SH-SY5Y (cell line): ENCODE results near the gene PTCD2.

Source experiments
- GATA2 ChIP-seq: IDR thresholded peaks from 2 replicates; pipeline ENCODE4 v1.6.1; 2011; ENCODE audit warnings: mild to moderate bottlenecking, low read depth, low read length
- GATA3 ChIP-seq: IDR thresholded peaks from 2 replicates; pipeline ENCODE4 v1.6.1; 2011; ENCODE audit warnings: low read depth, mild to moderate bottlenecking, low read length, moderate library complexity

Gene PTCD2

GRCh38 chr5:72307968-72308852, 12.0 kb upstream of the PTCD2 start:
- peak; percentile 18; the same call in 1 of the 2 replicates for TF ChIP-seq GATA2
- no peak for TF ChIP-seq GATA3

DNA sequence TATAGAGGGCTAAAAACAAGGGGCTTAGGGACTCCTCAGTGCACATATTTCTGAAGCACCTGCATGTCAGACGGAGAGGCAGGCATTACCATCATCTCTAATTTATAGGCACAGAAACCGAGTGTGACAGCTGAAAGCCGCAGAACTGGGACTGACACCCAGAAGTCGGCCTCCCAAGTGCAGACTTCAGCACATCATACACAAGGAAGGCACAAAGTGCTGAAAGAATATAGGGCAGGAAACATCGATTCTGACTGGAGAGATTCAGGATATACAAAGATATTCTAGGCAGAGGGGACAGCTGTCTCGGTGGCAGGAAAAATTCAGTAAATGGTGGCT, 11.4 kb upstream of the PTCD2 start:
- no peak for TF ChIP-seq GATA2
- no peak for TF ChIP-seq GATA3

- no peak for TF ChIP-seq GATA2
- TF ChIP-seq GATA3 = no peak
Measured at GRCh38 chr5:72313141-72313540, 7.0 kb upstream of the PTCD2 start.

- TF ChIP-seq GATA3 = no peak
- no peak for TF ChIP-seq GATA2
Measured at GRCh38 chr5:72314571-72315172, 5.5 kb upstream of the PTCD2 start.

DNA sequence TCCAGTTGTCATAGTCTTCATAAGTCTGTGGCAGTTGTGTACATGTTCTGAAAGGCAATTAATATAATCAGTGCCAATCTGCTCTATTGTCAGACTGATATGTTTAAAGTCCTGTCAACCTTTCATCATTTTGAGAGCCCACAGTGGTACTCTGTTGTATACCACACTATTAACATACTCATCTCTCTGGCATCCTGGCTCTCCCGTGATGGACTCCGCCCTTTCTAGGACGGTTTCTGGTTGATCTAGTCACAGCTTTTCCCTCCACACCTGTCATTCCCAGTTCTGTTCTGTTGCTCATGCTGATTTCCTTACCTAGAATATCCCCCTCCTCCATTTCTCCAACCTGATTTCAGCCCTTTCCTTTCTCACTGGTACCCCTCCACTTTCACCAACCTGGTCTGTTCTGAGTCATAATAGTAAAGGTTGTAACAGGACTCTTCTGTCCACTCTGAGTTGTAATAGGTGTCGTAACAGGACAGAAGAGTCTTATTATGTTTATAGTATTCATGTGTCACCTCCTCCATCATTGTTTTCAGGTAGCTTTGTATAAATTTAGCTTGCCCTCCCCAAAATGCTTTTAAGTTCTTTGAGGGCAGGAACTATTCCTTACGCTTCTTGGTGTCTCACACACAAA, 4.1 kb downstream of the PTCD2 start:
- TF ChIP-seq GATA3 = no peak
- TF ChIP-seq GATA2 = no peak

DNA sequence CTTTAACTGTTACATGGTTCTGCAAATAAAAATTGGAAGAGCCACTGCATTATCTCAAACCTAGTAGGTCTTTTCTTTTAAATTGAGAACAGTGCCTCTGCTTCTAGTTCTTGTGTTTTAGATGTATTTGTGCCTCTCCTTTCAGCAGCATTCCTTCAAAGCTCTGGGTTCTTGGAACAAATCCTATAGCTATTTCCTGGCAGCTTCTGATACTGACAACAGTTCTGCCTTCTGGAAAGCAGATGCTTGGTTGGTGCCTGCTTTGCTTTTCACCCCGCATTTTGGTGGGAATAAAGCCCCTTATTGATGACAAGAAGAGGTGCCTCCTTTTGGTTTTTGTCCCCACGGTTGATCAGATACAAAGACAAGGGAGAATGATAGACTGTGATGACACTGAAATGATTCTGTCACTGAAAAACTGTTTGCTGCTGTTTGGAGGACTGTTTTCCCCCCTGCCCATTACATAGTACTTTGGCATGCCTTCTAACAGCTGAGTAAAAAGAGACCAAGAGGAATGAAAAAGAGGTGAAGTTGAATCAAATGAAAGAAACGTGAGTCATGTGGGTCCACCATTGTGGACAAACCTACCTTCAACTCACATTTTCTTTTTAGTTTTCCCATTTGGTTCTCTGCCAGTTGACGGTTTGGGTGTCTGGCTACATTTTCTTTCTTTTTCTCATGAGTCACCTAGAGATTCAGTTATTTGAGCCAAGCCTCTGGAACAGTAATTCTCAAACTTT, 5.6 kb downstream of the PTCD2 start:
- TF ChIP-seq GATA3 (no peak), GATA2 (no peak)

DNA sequence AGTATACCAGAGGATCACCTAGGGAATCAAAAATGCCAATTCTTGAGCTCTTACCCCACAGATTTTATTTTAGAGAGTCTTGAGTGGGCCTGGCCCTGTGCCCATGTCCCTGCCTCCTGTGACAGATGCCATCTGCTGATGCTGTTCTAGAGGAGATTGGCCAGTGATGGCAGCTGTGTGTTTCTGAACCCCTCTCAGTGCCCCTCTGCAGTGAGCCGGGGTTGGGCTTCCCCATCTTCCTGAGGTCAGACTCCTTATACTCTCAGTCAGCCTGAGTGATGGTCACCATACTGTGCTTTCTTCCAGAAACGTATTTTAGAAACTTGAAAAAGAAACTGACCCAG, 6.1 kb downstream of the PTCD2 start:
- TF ChIP-seq GATA2 (no peak), GATA3 (no peak)

- TF ChIP-seq GATA3 = no peak
Measured at GRCh38 chr5:72328172-72328571, 8.0 kb downstream of the PTCD2 start.

DNA sequence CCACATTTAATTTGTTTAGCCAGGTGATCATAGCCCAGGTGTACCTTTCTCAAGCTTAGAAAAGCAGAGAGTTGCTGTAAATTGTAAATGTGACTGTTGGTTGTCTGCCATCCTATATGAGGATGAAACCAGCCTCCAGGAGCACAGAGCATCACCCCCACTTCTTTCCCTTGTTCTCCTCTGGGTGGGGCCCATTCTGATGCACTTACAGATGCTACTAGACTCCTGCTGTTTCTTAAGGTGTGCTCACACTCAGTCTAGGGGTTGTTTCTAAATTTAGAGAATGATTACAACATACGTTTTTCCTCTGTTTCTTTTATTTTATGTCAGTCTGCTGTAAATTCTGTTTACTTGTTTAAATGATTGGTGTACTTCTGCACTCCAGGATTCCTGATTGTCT, 10.5 kb downstream of the PTCD2 start:
- TF ChIP-seq GATA3 (no peak), GATA2 (no peak)

- TF ChIP-seq GATA3 (no peak), GATA2 (no peak)
Measured at GRCh38 chr5:72337159-72337558, 17.0 kb downstream of the PTCD2 start.

GRCh38 chr5:72338689-72339209, 18.6 kb downstream of the PTCD2 start:
- no peak for TF ChIP-seq GATA2
- TF ChIP-seq GATA3 = no peak

DNA sequence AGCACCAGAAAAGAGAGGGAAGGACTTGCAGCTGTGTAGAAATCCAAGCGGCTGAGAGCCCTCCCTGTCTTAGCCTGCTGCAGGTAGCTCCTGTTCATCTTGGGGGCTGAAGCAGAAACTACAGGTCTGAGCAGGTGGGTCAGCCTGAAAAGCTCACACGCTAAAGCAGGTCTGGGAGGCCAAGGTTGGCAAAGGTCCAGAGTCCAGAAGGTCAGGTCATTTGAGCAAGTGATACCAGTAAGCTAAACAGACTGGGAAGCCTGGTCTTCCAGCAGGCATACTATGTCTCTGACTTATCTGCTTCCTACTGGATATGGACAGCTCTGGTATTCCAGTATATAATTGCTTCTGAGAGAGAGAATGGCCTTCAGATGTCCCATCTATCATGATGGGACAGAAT, 26.2 kb downstream of the PTCD2 start:
- no peak for TF ChIP-seq GATA2
- TF ChIP-seq GATA3 = no peak

DNA sequence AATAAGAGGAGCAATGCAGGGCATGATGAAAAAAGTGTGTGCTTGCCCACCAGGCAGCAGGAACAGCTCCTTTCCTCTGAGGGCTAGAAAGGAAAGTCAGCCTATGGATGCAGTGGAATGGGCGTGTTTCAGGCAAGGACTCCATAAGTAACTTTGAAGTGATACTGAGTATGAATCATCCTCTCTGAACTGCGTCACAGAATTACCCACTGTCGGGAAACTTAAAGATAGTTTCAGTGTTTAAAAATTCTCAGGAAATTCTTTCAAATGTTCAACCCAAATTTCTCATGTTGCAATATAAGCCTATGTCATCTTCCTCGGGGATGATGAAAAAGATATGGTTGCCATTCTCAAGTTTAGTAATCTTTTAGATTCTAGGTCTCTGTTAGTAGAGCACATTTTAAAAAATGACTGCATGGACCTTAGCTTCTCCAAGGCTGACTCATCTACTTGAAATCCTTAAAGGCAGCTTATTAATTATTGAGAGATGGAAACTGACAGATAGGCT, 27.7 kb downstream of the PTCD2 start:
- TF ChIP-seq GATA2 = no peak
- no peak for TF ChIP-seq GATA3

GRCh38 chr5:72351376-72351775, 31.2 kb downstream of the PTCD2 start:
- TF ChIP-seq GATA3 (no peak), GATA2 (no peak)
